GM10248 (cell line): ENCODE data around the gene EPYC.

Experiments
- CTCF ChIA-PET: fragments of 300-600 bp; sonication (Branson Sonifier 250); formaldehyde crosslinking; extraction: SDS; loops from one replicate; lab custom pipeline; 2021; ENCODE audit warnings: antibody characterized with exemption; lab: Yijun Ruan, JAX
- POLR2A ChIA-PET: fragments of 350-650 bp; sonication (Branson Sonifier 250); formaldehyde crosslinking; extraction: SDS; loops from one replicate; lab custom pipeline; 2020; ENCODE audit warnings: antibody characterized with exemption; lab: Yijun Ruan, JAX
- DNase-seq: peaks from one replicate; pipeline ENCODE4 v3.0.0; 2012; ENCODE audit errors: extremely low spot score
- CTCF ChIP-seq: IDR thresholded peaks from 2 replicates; pipeline ENCODE4 v1.5.1; 2012; ENCODE audit warnings: mild to moderate bottlenecking, low read depth; ENCODE audit errors: extremely low read depth, missing control alignments, control extremely low read depth

Gene EPYC

DNA sequence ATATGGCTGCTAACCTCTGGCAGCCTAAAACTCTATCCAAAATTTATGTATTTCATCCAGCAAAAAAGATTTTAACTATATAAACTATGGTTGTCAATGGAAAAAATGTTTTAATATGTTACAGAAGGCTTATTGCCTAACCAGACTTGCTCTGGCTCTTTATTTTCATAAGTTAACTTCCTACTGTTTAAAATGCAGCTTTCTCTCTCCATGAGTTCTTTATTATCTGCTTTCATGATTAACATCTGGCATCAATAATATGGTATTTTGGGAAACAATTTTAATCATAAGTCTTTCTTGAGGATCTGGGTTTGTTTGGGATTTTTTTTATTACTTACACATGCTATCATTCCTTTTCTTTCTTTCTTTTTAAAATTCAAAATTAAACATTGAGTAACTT is 32.5 kb upstream of the EPYC start:
- ChIA-PET CTCF (no interaction called here), POLR2A (no interaction called here)
- TF ChIP-seq CTCF, result no peak
- DNase-seq, result no peak

- ChIA-PET CTCF (interaction anchor here (0.9 kb wide), 1 partner anchor 15 kb away, joined by 3 read pairs; no protein-coding TSS in a partner anchor), POLR2A (no interaction called here)
- no peak for TF ChIP-seq CTCF
- no peak for DNase-seq
These were observed 28.5 kb upstream of the EPYC start for GRCh38 chr12:91033251-91033650.

- CTCF ChIA-PET, result interaction anchor here (1.0 to 2.4 kb wide), 3 partner anchors 9 to 85 kb away, joined by 3 to 6 read pairs (median 3); no protein-coding TSS in a partner anchor
- POLR2A ChIA-PET, result no interaction called here
- no peak for TF ChIP-seq CTCF
- no peak for DNase-seq
These were observed 18.7 kb upstream of the EPYC start for GRCh38 chr12:91023326-91024004.

DNA sequence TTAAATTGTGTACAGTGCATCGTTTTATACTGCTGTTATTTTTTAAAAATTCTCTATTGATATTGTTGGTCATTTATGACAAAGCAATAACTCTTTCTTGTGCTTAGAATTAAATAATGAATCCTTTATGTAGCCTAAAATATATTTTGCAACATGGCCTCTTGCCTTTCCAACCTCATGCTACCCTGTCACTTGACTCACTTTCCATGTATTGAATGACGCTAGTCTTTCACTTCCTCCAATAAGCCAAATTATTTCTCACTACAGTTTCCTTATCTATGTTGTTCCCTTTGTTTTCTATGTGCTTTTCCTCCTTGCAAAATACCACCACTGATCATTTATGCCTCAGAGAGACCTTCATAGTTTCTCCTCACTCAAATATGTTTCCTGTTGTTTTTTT is 16.3 kb upstream of the EPYC start:
- TF ChIP-seq CTCF, result no peak
- DNase-seq, result no peak
- ChIA-PET POLR2A (no interaction called here), CTCF (no interaction called here)

GRCh38 chr12:91019455-91019854 is 14.7 kb upstream of the EPYC start:
- no peak for DNase-seq
- ChIA-PET POLR2A (no interaction called here), CTCF (no interaction called here)
- TF ChIP-seq CTCF, result no peak

- no peak for DNase-seq
- POLR2A ChIA-PET, result no interaction called here
- CTCF ChIA-PET, result no interaction called here
- no peak for TF ChIP-seq CTCF
These were observed 12.9 kb upstream of the EPYC start for GRCh38 chr12:91017511-91018263.
